Peyer's patch (tissue), 4 donors: Measurements from ENCODE around the gene MUC15. TPM values are rescaled to one million over a fixed set of nuclear protein-coding genes. Genes with fewer than 3 reads are reported as not detected.

ENCODE experiments used
- DNase-seq, 3 donors: peaks; one replicate each; pipeline ENCODE4 v3.0.0-alpha.2; 2017 to 2019
- H3K27ac ChIP-seq, 4 donors: fragments of 200-600 bp; sonication (generic); one replicate each; pipeline ENCODE4 v1.5.1; 2016 to 2019
- H3K27me3 ChIP-seq, 2 donors: fragments of 200-600 bp; sonication (generic); one replicate each; pipeline ENCODE4 v1.5.1; 2019
- H3K36me3 ChIP-seq, 3 donors: fragments of 200-600 bp; sonication (generic); one replicate each; pipeline ENCODE4 v1.5.1; 2016 to 2019
- H3K4me1 ChIP-seq, 4 donors: fragments of 200-600 bp; sonication (generic); one replicate each; pipeline ENCODE4 v1.5.1; 2016 to 2019
- H3K4me3 ChIP-seq, 4 donors: fragments of 200-600 bp; sonication (generic); 1 replicate in 3 of 4; 2 replicates in 1 of 4; pipeline ENCODE4 v1.5.1; 2016 to 2019; ENCODE audit warnings: mild to moderate bottlenecking in 1 of 4
- H3K9me3 ChIP-seq, 4 donors: fragments of 200-600 bp; sonication (generic); one replicate each; pipeline ENCODE4 v1.5.1; 2016 to 2019; ENCODE audit warnings: mild to moderate bottlenecking in 1 of 4
- CTCF ChIP-seq, 6 experiments: fragments of 450-650 bp in 4 of 6; fragments of 200-600 bp in 2 of 6; sonication (generic) in 1 of 6; IDR thresholded peaks; one replicate each; pipeline ENCODE4 v1.5.1; 2017 to 2019; ENCODE audit warnings: antibody characterized with exemption in 6 of 6, mild to moderate bottlenecking in 3 of 6, moderate library complexity in 1 of 6
- POLR2A ChIP-seq, 2 donors: fragments of 450-650 bp; IDR thresholded peaks; one replicate each; pipeline ENCODE4 v1.5.1; 2017; ENCODE audit warnings: antibody characterized with exemption in 2 of 2, mild to moderate bottlenecking in 2 of 2, moderate library complexity in 2 of 2
- total RNA-seq, 4 donors: library from RNA; depleted of rRNA; stranded (reverse); fragments of >200 nt; gene quantifications; one replicate each; pipeline ENCODE4 v1.1.0, GENCODE V29; 2016

Gene MUC15
- total RNA-seq, 4 donors from 2014 or later, result not detected

GRCh38 chr11:26593691-26594090 is 21.6 kb upstream of the MUC15 start:
- Histone ChIP-seq H3K36me3 (no peaks in the 10 kb centered on the region), H3K9me3 (no peaks in the 10 kb centered on the region), H3K27me3 (no peaks in the 10 kb centered on the region), H3K4me1 (no peaks in the 10 kb centered on the region), H3K27ac (no peak overlapping the region), H3K4me3 (no peak overlapping the region)
- TF ChIP-seq CTCF (IDR thresholded peaks at IDR 0.05), result no peak
- no peak for TF ChIP-seq POLR2A (IDR thresholded peaks at IDR 0.05)
- no peak for DNase-seq

DNA sequence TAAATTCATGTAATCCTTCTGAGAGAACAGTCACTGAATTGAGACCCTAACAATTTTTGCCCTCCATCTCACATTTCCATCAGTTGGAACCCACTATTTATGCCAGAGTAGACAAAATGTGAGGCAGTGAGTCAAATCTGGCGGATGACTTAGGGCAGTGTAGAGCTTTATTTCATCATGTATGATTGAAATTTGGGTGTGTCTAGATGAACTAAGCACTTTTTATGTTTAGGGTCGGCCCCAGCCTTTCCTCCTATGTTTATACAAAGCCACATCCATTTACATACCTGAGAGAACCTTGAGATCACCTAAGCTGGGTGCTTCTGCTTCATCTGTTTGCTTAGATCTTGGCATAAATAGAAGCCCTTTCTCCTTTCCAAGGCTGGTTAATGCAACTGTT is 15.0 kb upstream of the MUC15 start:
- DNase-seq, result no peak
- TF ChIP-seq CTCF (IDR thresholded peaks at IDR 0.05) (no peak), POLR2A (IDR thresholded peaks at IDR 0.05) (no peak)
- H3K27me3 ChIP-seq, result no peaks in the 10 kb centered on the region
- no peaks in the 10 kb centered on the region for H3K9me3 ChIP-seq
- no peaks in the 10 kb centered on the region for H3K36me3 ChIP-seq
- H3K4me3 ChIP-seq, result no peak overlapping the region
- H3K4me1 ChIP-seq, result no peaks in the 10 kb centered on the region
- H3K27ac ChIP-seq, result no peak overlapping the region

GRCh38 chr11:26584818-26585217 is 12.8 kb upstream of the MUC15 start:
- no peaks in the 10 kb centered on the region for H3K36me3 ChIP-seq
- no peaks in the 10 kb centered on the region for H3K27me3 ChIP-seq
- H3K27ac ChIP-seq, result no peak overlapping the region
- H3K9me3 ChIP-seq, result no peaks in the 10 kb centered on the region
- no peak overlapping the region for H3K4me3 ChIP-seq
- TF ChIP-seq CTCF (IDR thresholded peaks at IDR 0.05), result no peak
- no peak for TF ChIP-seq POLR2A (IDR thresholded peaks at IDR 0.05)
- no peak for DNase-seq
- no peaks in the 10 kb centered on the region for H3K4me1 ChIP-seq

DNA sequence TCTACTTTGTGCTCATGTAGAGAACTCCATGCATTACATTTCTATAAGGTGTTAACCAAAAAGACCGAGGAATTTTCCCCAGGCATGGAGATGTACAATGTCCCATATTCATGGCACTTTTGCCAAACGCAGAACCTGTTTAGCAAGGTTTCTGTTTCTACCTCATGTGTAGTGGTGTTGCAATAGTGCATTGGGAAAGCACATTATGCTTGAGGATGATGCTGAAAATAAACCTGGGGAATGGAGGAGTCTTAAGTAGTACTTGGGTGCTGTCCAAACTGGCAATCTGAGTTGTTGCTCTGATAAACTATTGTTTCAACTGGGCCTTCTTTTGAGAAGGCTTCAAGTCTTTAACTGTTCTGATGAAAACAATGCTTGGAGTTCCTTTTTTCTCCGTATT is 11.5 kb upstream of the MUC15 start:
- Histone ChIP-seq H3K9me3 (no peaks in the 10 kb centered on the region), H3K4me1 (no peaks in the 10 kb centered on the region), H3K36me3 (no peaks in the 10 kb centered on the region), H3K4me3 (no peak overlapping the region), H3K27ac (no peak overlapping the region), H3K27me3 (no peaks in the 10 kb centered on the region)
- DNase-seq, result no peak
- TF ChIP-seq POLR2A (IDR thresholded peaks at IDR 0.05) (no peak), CTCF (IDR thresholded peaks at IDR 0.05) (no peak)

DNA sequence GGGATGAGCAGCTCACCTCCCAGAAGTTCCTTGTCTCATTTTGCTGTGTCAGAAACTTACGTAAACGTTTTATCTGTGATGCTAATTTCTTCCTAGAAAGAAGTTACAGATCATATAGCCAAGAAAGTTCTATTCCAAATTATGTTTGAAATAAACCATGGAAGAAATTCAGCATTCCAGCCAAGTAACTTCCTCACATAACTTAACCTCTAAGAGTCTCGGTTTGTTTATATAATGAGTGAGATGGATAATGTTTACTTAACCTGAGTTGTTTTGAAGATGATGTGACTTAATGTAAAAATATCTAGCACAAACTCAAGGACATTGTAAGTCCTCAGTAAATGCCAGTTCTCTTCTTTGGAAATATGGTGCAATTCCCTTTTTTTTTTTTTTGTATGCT is 8.9 kb upstream of the MUC15 start:
- Histone ChIP-seq H3K9me3 (no peaks in the 10 kb centered on the region), H3K27ac (no peak overlapping the region), H3K4me3 (no peak overlapping the region), H3K4me1 (no peaks in the 10 kb centered on the region), H3K36me3 (no peaks in the 10 kb centered on the region), H3K27me3 (no peaks in the 10 kb centered on the region)
- DNase-seq, result no peak
- TF ChIP-seq CTCF (IDR thresholded peaks at IDR 0.05), result no peak
- no peak for TF ChIP-seq POLR2A (IDR thresholded peaks at IDR 0.05)

GRCh38 chr11:26579683-26580082 is 7.6 kb upstream of the MUC15 start:
- DNase-seq, result no peak
- H3K36me3 ChIP-seq, result no peaks in the 10 kb centered on the region
- no peaks in the 10 kb centered on the region for H3K27me3 ChIP-seq
- H3K9me3 ChIP-seq, result no peaks in the 10 kb centered on the region
- no peaks in the 10 kb centered on the region for H3K4me1 ChIP-seq
- H3K27ac ChIP-seq, result no peak overlapping the region
- H3K4me3 ChIP-seq, result no peak overlapping the region
- no peak for TF ChIP-seq CTCF (IDR thresholded peaks at IDR 0.05)
- TF ChIP-seq POLR2A (IDR thresholded peaks at IDR 0.05), result no peak
